C4-2B (cell line): ENCODE data around the gene HLA-A.

Experiments
- H3K27ac ChIP-seq: fragments of 450-650 bp; 2 replicates; pipeline ENCODE4 v1.5.1; 2017
- CTCF ChIP-seq: fragments of 450-650 bp; conservative IDR thresholded peaks from 2 replicates; pipeline ENCODE4 v1.5.1; 2017; ENCODE audit warnings: mild to moderate bottlenecking
- ZFX ChIP-seq: fragments of 450-650 bp; IDR thresholded peaks from 2 replicates; pipeline ENCODE4 v1.6.1; 2017

Gene HLA-A

DNA sequence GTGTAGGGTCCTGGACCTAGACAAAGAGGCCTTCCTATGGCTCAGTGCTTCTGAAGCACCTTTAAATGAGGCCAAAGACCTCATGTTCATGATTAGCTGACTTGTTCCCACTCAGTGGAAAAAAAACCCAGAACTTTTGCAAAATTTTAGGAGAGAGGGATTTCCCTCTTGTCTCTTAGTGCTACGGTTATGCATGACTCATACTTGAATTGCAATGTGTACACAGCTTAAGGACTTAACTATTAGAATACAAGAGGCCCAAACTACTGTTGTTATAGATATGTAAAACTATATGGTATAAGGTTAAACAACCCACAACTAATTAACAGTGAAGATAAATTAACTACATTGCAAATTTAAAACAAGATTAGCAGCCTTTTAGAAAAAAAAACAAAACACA, 32.3 kb upstream of the HLA-A start:
- no peak for TF ChIP-seq ZFX
- no peak for TF ChIP-seq CTCF
- no peak overlapping the region for H3K27ac ChIP-seq

- no peak overlapping the region for H3K27ac ChIP-seq
- TF ChIP-seq CTCF, result no peak
Measured at GRCh38 chr6:29912840-29913239, 29.5 kb upstream of the HLA-A start.

DNA sequence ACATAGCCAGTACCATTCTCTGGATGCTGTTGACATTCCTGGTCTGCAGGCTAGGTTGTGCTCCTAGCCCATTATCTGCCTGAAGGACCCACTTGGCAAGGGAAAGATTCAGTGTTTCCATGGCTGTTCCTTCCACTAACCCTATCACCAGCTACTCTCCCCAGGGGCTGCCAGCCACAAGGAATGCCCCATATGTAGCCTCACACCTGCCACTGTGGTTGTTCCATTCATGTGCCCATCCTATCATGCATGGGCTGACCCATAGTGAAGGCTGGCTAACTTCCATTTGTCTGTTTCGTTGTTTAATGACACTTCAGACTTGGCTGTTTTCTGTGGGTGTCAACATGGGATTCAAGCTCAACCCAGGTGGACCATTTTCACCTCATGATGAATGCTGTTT, 25.6 kb upstream of the HLA-A start:
- no peak overlapping the region for H3K27ac ChIP-seq
- TF ChIP-seq ZFX (no peak), CTCF (no peak)

- TF ChIP-seq CTCF (no peak), ZFX (no peak)
- no peak overlapping the region for H3K27ac ChIP-seq
Measured at GRCh38 chr6:29917857-29918256, 24.5 kb upstream of the HLA-A start.

GRCh38 chr6:29919506-29920445, 22.6 kb upstream of the HLA-A start:
- H3K27ac ChIP-seq, result no peak overlapping the region
- TF ChIP-seq ZFX (no peak), CTCF (no peak)

- TF ChIP-seq CTCF (no peak), ZFX (no peak)
- H3K27ac ChIP-seq, result no peak overlapping the region
Measured at GRCh38 chr6:29924287-29924686, 18.0 kb upstream of the HLA-A start.

- no peak overlapping the region for H3K27ac ChIP-seq
- no peak for TF ChIP-seq ZFX
- no peak for TF ChIP-seq CTCF
Measured at GRCh38 chr6:29924731-29925130, 17.6 kb upstream of the HLA-A start.
